HL-60/S4 treated with phorbol 12-myristate 13-acetate at 8.2 ng/mL for 4 days and 3 days (cell line): ENCODE results near the gene ARRDC3.

Experiments used
- in situ Hi-C: fragments of 300-500 bp; cut with MboI; formaldehyde crosslinking; loops from 2 replicates; pipeline ENCODE4 v1.15.0; 2022; ENCODE audit warnings: low sequenced_read_pairs

The ARRDC3 gene

GRCh38 chr5:91383027-91383955, at the start of gene ARRDC3:
TSS of gene ARRDC3 (minus strand) at chr5:91383317. CDS start at chr5:91383092, 225 bp downstream.
- in situ Hi-C loops = loop anchor here (25.0 kb wide), 1 partner anchor 271 kb away; no protein-coding TSS in a partner anchor

- in situ Hi-C loops = no loop called here
Measured at GRCh38 chr5:91430949-91431348, 47.8 kb upstream of the ARRDC3 start.

- in situ Hi-C loops = no loop called here
Measured at GRCh38 chr5:91424638-91425436, 41.7 kb upstream of the ARRDC3 start.

GRCh38 chr5:91423871-91424270, 40.8 kb upstream of the ARRDC3 start:
- in situ Hi-C loops = no loop called here

GRCh38 chr5:91420879-91421278, 37.8 kb upstream of the ARRDC3 start:
- in situ Hi-C loops = no loop called here

GRCh38 chr5:91419571-91420537, 36.7 kb upstream of the ARRDC3 start:
- in situ Hi-C loops = no loop called here

- in situ Hi-C loops = no loop called here
Measured at GRCh38 chr5:91419136-91419535, 36.0 kb upstream of the ARRDC3 start.

GRCh38 chr5:91418158-91418557, 35.0 kb upstream of the ARRDC3 start:
- in situ Hi-C loops = no loop called here

- in situ Hi-C loops = no loop called here
Measured at GRCh38 chr5:91417219-91417618, 34.1 kb upstream of the ARRDC3 start.

GRCh38 chr5:91416491-91416890, 33.4 kb upstream of the ARRDC3 start:
- in situ Hi-C loops = no loop called here

GRCh38 chr5:91409304-91409703, 26.2 kb upstream of the ARRDC3 start:
- in situ Hi-C loops = no loop called here

- in situ Hi-C loops = no loop called here
Measured at GRCh38 chr5:91408710-91409109, 25.6 kb upstream of the ARRDC3 start.

- in situ Hi-C loops = no loop called here
Measured at GRCh38 chr5:91407204-91407603, 24.1 kb upstream of the ARRDC3 start.

GRCh38 chr5:91403438-91403837, 20.3 kb upstream of the ARRDC3 start:
- in situ Hi-C loops = no loop called here

GRCh38 chr5:91401175-91401574, 18.1 kb upstream of the ARRDC3 start:
- in situ Hi-C loops = no loop called here

- in situ Hi-C loops = loop anchor here (25.0 kb wide), 1 partner anchor 285 kb away; no protein-coding TSS in a partner anchor
Measured at GRCh38 chr5:91397791-91398190, 14.7 kb upstream of the ARRDC3 start.

GRCh38 chr5:91390268-91390667, 7.2 kb upstream of the ARRDC3 start:
- in situ Hi-C loops = loop anchor here (25.0 kb wide), 1 partner anchor 278 kb away; no protein-coding TSS in a partner anchor

- in situ Hi-C loops = loop anchor here (25.0 kb wide), 1 partner anchor 277 kb away; no protein-coding TSS in a partner anchor
Measured at GRCh38 chr5:91389555-91389954, 6.4 kb upstream of the ARRDC3 start.

- in situ Hi-C loops = loop anchor here (25.0 kb wide), 1 partner anchor 276 kb away; no protein-coding TSS in a partner anchor
Measured at GRCh38 chr5:91388362-91388761, 5.2 kb upstream of the ARRDC3 start.

- in situ Hi-C loops = loop anchor here (25.0 kb wide), 1 partner anchor 274 kb away; no protein-coding TSS in a partner anchor
Measured at GRCh38 chr5:91386120-91386519, 3.0 kb upstream of the ARRDC3 start.
